C4-2B (cell line): ENCODE results near the gene MEIS2.

Source experiments
- CTCF ChIP-seq: fragments of 450-650 bp; conservative IDR thresholded peaks from 2 replicates; pipeline ENCODE4 v1.5.1; 2017; ENCODE audit warnings: mild to moderate bottlenecking
- ZFX ChIP-seq: fragments of 450-650 bp; IDR thresholded peaks from 2 replicates; pipeline ENCODE4 v1.6.1; 2017

DNA sequence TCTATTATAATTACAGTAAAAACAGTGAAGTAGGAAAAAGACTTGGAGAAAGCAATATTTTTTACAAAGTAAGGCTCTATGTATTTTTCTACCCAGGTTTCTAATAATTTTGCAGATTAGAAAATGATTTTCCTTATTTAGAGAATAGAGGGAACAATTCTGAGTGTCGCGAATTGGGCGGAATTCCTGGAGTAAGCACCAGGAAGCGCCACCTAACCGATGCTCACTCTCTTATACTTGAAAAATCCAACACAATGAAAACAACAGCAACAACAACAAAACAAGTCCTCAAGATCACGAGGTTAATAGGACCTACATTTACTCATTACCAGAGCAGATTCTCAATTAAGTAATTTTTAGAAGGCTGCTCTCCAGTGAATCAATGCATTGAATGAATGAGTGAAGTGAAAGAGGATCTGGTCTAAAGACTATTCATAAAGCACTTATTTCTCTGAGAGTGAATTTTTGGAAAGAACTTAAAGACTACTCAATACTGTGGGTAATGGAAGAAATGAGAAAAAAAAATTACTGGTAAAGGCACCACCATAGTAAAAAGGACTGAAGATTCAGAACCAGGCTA is 158.0 kb downstream of the MEIS2 start:
- TF ChIP-seq CTCF, result no peak
- no peak for TF ChIP-seq ZFX
